Measurements from ENCODE around the gene HOPX.
"Not testable (repeated sequence)": the region's sequence is repeated elsewhere in the genome, so short reads cannot be mapped to it uniquely, and the experiment has no call there.

HOPX gene

DNA sequence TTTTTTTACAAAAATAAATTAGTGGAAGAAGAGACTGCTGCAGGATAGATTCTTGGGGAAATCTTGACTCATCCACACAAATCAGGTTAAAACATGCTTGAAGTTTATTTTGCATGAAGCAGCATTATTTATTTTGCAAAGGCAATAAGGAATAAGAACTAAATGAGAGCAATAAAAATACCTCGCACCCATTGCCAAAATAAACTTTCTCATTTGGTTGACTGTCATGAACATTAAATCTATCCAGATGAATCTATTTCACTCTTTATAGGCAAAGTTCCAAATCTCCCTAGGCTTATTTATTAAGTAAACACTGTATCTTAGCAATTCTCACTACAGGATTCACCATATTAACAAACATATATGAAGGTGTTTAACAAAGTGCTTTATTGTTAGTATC lies 58.9 kb downstream of the HOPX start:
- DNase-seq, result no peak

DNA sequence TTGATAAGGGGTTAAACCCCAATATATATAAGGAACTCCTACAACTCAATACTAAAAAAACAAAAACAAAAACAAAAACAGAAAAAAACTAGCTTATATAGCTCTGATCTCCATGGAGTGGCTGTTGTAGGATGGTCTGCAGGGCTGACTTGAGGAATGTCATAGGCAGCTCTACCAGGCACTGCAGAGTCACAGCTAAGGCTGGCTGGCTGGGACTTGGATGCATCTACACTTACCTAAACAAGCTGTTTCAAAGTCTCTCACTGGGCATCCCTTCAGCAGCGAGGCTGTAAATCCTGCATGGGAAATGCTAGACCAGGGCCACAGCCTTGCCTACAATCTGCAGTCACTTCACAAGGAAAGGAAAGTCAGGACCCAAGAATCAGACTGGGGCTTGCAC lies 61.3 kb downstream of the HOPX start:
- no peak for DNase-seq

DNA sequence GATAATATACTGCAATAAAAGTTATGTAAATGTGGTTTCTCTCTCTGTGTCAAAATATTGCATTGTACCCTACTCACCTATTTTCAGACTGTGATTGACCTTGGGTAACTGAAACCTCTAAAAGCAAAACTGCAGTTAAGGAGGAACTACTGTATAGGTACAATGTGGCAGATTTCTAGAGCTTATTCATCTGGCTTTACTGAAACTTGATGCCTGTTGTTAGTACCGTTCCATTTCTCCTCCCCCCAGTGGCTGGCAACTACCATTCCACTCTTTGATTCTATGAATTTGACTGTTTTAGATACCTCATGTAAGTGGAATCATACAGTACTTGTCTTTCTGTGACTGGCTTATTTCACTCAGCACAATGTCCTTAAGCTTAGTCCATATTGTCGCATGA lies 61.9 kb downstream of the HOPX start:
- DNase-seq, result no peak

DNA sequence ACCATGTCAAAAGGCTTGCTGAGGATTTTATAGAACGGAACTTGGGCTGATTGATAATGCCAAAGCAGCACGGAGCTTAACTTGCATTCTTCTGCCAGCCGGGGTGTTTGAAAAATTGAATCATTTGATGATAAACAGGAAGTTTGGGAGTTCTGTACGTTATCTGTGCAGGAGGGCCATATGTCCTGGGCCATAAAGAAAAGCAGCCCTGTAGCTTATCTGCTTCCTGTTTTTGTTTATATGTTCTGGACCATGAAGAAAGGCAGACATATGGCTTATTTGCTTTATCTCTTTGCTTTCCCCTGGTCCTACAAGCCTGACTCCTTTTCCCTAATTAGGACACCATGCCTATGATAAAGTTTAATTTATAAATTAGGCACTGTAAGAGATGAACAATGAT lies 62.4 kb downstream of the HOPX start:
- DNase-seq, result no peak

DNA sequence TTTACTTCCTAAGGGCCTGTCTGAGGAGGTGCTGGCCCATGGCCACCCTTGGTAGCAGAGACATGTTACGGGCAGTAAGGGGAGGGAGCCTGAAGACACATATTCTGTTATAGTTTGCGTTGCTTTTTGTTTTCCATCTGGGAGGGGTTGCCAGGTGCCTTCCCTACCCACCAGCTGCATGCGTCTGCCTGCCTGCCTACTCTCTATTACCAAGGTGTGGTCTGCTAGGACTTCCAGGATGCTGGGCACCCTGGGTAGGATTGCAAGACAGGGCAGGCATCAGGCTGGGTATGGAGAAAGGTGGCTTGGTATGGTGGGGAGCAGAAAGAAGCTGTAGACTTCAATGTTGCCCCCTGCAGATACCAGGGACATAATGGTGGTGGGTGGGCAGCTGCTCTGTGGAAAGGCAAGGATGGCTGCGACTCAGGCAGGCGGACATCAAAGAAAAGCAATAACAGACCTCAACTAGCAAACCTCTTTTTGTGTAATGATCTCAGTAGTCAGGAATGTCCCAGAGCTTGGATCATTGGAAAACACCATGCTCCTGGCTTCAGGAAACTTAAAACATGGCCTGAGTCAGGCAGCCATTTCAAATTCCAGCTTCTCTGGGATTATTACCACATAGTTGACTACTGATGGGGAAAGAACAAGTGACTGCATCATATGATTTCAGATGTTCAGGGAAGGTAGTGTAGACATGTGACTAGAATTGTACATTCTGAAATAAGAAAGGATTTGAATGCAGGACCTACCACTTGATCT lies 67.8 kb downstream of the HOPX start:
- DNase-seq, result no peak

DNA sequence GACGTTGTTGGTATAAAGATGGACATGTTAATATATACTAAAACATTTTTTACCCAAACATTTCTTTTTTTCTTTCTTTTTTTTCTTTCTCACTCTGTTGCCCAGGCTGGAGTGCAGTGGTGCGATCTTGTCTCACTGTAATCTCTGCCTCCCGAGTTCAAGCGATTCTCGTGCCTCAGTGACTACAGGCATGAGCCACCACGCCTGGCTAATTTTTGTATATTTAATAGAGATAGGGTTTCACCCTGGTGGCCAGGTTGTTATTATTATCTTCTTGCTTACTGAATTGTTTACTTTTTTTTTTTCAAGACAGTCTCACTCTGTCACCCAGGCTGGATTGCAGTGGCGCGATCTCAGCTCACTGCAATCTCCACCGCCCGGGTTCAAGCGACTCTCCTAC lies 68.8 kb downstream of the HOPX start:
- DNase-seq, result no peak

DNA sequence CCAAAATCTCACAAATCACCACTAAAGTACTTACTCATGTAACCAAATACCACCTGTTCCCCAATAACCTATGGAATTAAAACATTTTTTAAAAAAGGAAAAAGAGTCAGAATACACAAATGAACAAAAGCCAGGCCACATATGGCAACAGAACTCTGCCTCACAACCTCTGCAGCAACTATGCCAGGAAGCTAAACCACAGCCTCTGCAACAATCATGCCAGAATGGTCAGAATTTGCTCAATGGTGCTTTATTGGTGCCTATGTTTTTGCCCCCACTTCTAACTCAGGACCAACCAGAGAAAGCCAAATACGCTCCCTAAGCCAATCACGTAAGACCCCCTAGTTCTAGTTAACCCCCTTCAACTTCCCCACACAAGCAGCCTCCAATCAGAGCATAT lies 69.6 kb downstream of the HOPX start:
- no peak for DNase-seq

DNA sequence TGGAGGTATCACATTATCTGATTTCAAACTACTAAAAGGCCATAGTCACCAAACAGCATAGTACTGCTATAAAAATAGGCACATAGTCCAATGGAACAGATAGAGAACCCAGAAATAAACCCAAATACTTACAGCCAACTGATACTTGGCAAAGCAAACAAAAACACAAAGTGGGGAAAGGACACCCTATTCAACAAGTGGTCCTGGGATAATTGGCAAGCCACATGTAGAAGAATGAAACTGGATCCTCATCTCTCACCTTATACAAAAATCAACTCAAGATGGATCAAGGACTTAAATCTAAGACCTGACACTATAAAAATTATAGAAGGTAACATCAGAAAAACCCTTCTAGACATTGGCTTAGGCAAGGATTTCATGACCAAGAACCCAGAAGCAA lies 70.9 kb downstream of the HOPX start:
- not testable (repeated sequence) for DNase-seq

DNA sequence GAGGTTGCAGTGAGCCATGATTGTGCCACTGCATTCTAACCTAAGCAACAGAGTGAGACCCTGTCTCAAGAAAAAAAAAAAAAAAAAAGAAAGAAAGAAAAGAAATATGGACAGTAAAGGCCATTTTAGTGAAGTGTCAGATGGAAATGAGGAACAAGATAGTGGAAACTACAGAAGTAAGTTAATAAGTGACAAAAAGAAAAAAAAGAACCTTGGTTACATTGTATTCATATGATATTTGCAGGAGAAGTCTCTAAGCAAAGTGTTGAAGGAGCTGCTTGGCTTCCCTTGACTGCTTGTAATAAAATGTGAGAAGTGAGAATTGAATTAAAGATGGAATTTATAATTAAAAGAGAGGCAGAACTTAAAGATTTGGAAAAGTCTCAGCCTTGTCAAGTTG lies 73.2 kb downstream of the HOPX start:
- DNase-seq, result no peak

DNA sequence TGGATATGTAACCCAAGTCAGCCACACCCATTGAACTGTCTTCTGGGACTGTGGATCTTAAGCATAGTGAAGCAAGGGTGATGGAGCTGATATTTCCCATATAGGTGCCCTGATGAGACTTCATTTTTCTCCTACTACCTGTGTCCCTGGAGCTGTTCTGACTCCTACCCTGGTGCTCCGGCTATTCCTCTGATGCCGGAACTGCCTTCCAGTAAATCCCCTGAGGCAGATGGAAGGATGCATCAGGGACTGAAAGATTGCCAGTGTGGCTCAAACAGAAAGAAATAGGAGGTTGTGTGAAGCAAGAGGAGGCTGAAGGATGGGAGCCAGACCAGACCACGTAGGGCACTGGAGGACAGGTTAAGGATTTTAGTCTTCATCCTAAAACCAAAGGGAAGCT lies 74.7 kb downstream of the HOPX start:
- no peak for DNase-seq

DNA sequence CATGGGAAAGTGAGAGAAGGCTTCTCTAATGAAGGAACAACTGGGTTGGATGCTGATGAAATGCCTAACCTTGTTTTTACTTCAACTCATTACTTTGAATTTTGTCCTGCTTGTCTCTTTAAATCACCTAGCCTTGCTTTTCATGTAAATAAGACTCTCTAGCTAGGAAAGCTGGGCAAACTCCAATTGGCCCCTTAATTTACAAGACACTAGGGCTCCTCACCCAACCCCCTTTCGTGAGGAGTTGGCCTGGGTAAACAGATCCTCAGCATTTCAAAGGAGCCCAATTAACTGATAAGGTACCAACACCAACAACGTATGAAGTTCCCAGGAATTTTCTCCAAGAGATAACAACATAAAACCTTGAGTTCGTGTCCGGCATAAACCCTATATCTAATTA lies 75.6 kb downstream of the HOPX start:
- DNase-seq, result not testable (repeated sequence)

DNA sequence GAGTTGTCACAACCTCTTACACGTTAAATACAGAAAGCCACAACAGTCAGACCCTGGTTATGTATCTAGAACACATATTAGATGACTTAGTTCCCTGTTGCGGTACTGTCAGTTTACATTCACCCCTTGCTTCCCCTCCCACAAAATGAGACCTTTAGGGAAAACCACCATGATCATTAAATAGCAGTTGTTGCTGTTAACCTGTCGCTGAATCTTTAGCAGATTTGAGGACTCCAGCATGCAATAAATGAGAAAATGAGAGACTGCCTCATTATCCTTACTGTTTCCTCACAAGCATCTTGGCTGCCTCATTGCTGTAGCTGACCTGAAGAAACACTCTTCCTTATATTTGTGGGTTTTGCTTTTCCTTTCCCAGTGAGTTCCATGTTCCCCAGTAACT lies 77.8 kb downstream of the HOPX start:
- no peak for DNase-seq
